EL (cell line): Measurements from ENCODE around the gene SDCCAG8.

Source experiments
- DNase-seq: peaks from one replicate; pipeline ENCODE4 v3.0.0-alpha.2; 2016

SDCCAG8 gene

GRCh38 chr1:243428617-243429342, 172.9 kb downstream of the SDCCAG8 start:
- no peak for DNase-seq

GRCh38 chr1:243431591-243431990, 175.8 kb downstream of the SDCCAG8 start:
- DNase-seq, result no peak

- DNase-seq, result no peak
Observed at GRCh38 chr1:243432136-243432535, 176.3 kb downstream of the SDCCAG8 start.

GRCh38 chr1:243433737-243434370, 178.0 kb downstream of the SDCCAG8 start:
- no peak for DNase-seq

GRCh38 chr1:243434594-243434993, 178.8 kb downstream of the SDCCAG8 start:
- no peak for DNase-seq

GRCh38 chr1:243435836-243436235, 180.0 kb downstream of the SDCCAG8 start:
- no peak for DNase-seq

GRCh38 chr1:243438146-243438545, 182.3 kb downstream of the SDCCAG8 start:
- no peak for DNase-seq

- no peak for DNase-seq
Observed at GRCh38 chr1:243438815-243439214, 183.0 kb downstream of the SDCCAG8 start.

GRCh38 chr1:243440406-243440805, 184.6 kb downstream of the SDCCAG8 start:
- DNase-seq, result no peak

GRCh38 chr1:243441601-243442000, 185.8 kb downstream of the SDCCAG8 start:
- no peak for DNase-seq

- DNase-seq, result no peak
Observed at GRCh38 chr1:243443557-243443956, 187.7 kb downstream of the SDCCAG8 start.

- no peak for DNase-seq
Observed at GRCh38 chr1:243447347-243447746, 191.5 kb downstream of the SDCCAG8 start.

GRCh38 chr1:243447844-243448243, 192.0 kb downstream of the SDCCAG8 start:
- no peak for DNase-seq

GRCh38 chr1:243449373-243449772, 193.5 kb downstream of the SDCCAG8 start:
- DNase-seq, result no peak

- DNase-seq, result no peak
Observed at GRCh38 chr1:243452092-243452491, 196.3 kb downstream of the SDCCAG8 start.

- no peak for DNase-seq
Observed at GRCh38 chr1:243454328-243454997, 198.6 kb downstream of the SDCCAG8 start.

- DNase-seq, result no peak
Observed at GRCh38 chr1:243455760-243456651, 200.2 kb downstream of the SDCCAG8 start.

- DNase-seq, result no peak
Observed at GRCh38 chr1:243457363-243457982, 201.6 kb downstream of the SDCCAG8 start.

GRCh38 chr1:243459059-243459458, 203.2 kb downstream of the SDCCAG8 start:
- DNase-seq, result no peak

GRCh38 chr1:243461700-243462099, 205.9 kb downstream of the SDCCAG8 start:
- no peak for DNase-seq

- no peak for DNase-seq
Observed at GRCh38 chr1:243462929-243463697, 207.3 kb downstream of the SDCCAG8 start.

GRCh38 chr1:243465081-243465480, 209.2 kb downstream of the SDCCAG8 start:
- DNase-seq, result no peak
